Dermis blood vessel endothelial cell (primary cell): Measurements from ENCODE around the gene C2CD2. TPM values are rescaled to one million over a fixed set of nuclear protein-coding genes. Genes with fewer than 3 reads are reported as not detected.

Experiments
- DNase-seq: peaks from one replicate; pipeline ENCODE4 v3.0.0; 2010
- total RNA-seq: library from RNA; depleted of rRNA; stranded (reverse); fragments of >200 nt; gene quantifications from 2 replicates; pipeline ENCODE4 v1.2.3, GENCODE V29; 2014

The C2CD2 gene
- total RNA-seq, 1 donor from 2014 or later, result 63.0 TPM

DNA sequence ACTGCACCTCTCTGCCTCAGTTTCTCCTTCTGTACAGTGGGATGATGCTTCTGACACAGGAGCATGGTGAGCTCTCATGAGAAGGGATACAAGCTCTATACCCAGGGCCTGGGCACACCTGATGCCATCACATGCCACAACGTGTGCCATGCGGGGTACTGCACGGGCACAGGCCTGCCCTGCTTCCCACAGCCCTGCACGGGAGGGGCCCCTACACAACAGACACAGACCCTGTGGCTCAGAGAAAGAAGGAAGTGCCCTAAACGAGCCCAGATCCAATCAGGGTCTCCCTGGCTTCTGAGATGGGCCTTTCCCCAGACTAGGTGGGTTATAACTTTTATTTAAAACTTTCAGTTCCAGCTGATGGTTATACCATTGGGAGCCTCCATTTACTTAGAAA, 24.6 kb downstream of the C2CD2 start:
- DNase-seq, result no peak

DNA sequence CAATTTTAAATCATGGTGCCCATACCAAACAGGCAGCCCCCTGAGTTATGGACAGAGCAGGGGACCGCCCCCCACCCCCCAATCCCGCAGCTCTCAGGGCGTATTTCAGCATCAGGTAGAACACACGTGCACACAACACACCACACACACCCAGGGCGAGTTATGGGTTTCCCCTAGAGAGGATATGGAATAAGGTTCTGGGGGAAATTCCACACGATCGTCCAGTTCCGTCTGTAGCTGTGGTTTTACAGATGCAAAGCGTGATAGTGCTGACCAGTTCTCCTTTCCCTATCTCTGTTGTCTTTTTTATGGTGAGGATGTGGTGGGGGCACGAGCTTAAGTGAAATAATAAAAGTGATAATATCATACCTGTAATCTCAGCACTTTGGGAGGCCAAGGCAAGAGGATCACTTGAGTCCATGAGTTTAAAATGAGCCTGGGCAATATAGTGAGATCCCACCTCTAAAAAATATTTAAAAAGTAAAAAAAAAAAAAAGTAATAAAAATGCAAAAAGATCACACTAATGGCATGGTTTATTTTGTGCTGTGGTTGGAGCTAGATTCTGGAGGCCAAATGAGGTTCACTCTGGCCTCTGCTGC, 25.1 kb downstream of the C2CD2 start:
- peak; percentile 84 for DNase-seq

DNA sequence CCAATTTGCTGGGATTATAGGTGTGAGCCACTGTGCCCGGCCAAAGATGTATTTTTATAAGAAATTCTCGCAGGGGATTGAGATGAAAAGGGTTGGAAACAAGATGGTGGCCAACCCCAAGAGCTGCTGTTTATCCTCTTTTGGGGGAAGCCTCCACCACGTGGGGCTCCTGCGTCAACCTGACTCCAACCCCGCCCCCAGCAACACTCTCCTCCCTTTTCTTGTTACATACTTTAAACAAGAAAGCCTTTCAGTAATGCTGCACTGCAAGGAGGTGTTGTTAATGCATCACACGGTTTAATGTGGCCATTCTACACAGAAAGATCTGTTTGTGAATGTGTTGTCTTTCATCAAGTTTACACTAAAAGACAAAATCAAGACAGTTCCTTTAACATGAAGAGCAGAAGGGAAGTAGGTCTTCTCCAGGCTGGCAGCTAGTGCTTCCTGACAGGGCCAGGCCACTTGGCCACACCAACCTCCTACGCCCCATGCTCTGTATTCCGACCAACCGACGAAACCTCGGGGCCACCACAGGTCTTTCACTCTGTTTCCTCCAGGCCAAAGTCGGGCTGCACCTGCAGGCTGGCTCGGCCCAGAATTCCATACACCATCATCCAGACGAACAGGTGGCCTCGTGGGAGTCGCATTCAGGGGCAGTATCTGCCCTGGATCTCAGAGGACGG, 25.9 kb downstream of the C2CD2 start:
- no peak for DNase-seq

DNA sequence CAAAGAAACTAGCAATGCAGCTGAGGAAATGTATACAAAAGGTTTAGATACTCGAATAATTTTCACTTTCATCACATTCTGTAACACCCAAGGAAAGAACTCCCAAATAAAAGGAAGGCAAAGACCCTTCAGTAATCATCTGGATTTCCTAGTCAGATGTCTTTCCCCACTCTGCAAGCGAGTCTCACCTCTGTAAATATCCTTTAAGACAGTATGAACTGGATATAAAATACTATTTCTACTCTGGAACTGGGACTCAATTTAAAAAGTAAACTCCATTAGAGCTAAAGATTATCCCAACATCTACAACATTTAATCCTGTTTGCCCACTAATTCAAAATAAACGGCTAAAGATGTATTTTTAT, 27.0 kb downstream of the C2CD2 start:
- DNase-seq, result no peak

DNA sequence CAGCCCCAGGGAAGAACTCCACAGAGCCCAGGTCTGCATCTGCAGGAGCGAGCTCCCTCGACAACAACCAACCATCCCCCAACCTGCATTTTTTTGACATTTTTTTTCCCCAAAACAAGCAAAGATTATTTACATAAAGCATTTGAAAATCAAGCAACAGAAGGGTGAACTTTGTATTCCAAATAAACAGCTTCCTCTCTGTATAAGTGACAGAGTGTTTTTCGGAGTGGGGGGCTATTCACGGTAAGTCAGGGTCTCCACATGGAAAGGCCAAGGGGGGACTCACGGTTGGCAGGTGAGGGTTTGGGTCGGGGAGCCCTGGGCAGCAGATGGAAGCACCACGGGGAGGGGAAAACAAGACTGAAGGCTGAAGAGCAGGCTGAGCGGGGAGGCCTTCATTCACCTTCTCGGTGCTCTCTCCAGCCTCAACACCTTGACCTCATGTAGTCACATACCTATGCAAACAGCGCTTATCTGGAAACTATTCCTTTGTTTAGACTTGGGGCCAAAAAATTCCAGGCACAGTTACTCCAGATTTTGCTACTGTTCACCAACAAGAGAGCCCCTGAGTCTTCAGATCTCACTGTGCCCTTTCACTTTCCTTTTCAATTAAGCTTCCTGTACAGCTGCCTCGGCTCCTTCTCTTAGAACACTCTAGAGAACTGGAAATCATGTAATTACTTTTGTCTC, 27.6 kb downstream of the C2CD2 start:
- DNase-seq, result peak; percentile 78

DNA sequence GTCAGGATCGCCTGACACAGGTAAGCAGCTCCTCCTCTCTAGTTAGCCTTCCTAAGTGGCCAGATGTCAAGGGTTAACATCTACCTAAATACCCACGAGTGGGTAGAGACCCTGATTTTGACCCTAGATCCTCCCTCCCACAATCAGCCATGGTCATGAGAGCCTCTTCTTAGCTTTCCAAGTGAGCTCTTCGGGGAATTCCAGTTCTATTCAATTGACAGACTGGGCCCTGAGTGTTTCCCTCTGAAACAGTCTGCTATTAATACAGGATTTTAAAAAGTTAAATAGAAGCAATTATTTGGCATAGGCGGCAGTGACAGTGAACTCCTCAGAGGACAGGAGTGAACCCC, 28.1 kb downstream of the C2CD2 start:
- DNase-seq, result no peak

DNA sequence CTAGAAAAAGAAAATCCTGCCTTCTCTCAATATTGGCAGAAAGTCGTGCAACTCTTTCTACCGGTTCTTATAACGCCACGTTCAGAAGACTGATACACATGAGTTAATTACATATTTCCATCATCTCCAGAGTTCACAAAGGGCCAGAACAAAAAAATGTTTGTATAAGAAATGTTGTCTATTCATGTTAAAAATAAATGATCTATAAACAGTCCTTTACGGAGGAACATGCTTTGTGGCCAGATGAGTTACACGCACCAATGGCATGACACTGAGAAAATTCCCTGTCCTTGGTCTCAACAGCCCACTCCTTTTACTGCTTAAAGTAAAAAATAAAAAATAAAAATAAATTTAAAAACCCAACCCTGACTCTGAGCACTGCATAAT, 29.5 kb downstream of the C2CD2 start:
- no peak for DNase-seq

DNA sequence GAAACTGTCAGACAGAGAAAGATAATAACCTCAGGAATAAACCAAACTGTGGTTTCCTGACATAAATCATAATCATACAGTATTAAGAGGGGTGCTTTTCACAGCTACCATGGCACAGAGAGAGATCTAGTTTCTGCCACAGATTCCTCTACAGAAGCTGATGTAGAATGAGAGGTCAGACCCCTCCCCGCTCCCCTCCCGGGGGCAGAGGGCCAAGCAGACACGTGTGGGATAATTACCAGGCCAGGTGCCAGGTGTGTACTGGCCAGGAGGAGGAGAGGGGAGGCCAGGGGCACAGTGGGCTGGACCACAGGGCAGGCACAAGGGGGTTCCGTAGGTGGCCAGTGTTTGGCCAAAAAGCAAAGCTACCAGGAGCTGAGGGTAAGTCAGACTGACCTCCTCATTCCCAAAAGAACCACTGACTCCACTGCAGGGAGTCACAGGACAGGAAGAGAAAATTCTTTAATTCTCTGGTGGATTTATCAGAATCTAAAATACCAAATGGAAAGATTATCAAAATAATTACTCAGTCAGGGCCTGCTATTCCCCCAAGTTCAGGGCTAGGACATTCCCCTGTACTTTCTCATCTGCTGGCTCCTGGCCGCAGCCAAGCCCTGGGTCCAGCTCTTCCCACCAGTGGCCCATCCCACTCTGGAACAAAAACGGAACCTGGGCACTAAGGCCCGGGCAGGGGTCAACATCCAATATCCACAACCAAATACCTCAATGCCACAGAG, 30.0 kb downstream of the C2CD2 start:
- DNase-seq, result no peak

DNA sequence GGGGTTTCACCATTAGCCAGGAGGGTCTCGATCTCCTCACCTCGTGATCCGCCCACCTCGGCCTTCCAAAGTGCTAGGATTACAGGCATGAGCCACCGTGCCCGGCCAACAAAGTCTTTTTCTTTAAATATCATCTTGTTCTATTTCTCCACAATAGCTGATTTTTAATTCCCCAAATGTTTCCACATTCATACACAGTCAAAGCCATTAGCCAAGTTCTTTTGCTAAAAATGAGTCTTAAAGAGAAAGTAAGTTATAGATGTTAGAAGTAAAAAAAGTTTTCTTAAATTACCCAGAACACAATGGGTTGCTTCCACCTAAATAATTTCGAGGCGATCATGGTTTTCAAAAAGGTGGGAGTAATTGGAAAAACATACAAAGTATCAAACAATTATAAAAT, 30.6 kb downstream of the C2CD2 start:
- DNase-seq, result no peak

DNA sequence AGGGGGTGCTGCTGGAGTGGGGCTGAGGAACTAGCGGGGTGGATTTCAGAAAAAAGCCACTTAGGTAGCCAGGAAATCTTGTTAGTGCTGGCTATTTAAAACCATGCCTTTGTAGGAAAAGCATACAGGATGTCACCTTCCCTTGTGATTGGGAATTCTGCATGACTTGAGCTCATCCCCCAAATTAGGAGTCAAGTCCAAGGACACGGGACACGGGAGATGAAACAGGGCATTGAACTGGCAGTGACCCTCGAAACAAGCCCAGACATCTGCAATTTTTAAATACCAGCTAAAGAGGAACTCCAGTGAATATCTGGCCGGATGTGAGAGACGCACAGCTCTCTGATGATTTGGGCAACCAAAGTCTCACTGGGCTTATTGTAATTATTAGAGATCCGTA, 32.8 kb downstream of the C2CD2 start:
- DNase-seq, result no peak

DNA sequence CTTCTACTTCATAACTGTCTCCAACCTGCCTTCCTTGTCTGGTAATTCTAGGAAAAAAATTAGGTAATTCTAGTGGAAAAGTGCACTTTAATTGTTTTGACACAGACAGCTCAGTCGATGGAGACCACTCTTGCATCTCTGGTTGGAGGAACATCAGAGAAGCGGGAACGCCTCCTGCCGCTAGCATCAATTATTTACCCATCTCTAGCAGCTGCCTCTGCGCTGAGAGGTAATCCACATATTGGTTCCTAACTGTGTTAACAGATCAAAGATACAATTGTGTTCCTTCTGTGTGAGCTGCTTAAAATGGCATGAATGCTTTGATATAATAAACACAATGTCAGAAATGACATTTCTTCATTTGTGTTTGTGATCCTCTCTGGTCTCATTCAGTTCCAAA, 33.3 kb downstream of the C2CD2 start:
- DNase-seq, result no peak

DNA sequence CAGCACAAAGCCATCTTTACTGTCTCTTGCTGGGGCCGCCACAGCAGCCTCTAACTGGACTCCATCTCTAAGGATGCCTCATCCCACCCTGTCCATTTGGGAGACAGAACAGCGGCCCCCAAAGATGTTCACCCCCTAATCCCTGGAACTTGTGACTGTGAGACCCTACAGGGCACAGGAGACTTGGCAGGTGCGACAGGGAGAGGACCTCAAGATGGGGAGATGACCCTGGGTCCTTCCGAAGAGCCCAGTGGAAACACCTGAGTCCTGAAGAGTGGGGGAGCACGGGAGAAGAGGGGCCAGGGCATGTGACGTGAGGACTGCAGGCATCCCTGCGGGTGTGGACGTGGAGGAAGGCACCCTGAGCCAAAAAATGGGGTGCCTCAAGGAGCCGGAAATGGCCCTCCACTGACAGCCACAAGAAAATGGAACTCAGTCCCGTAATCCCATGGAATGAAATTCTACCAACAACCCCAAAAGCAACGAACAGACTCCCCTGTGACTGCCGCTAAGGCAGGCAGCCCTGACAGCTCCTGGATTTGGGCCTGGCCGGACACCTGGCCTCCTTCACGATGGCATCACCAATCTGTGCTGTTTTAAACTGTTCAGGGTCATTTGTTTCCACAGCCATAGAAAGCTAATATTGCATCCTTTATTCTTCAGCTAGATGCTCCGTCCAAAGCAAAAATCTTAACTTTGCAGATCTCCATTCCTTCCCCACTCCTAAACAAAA, 34.0 kb downstream of the C2CD2 start:
- DNase-seq, result no peak

DNA sequence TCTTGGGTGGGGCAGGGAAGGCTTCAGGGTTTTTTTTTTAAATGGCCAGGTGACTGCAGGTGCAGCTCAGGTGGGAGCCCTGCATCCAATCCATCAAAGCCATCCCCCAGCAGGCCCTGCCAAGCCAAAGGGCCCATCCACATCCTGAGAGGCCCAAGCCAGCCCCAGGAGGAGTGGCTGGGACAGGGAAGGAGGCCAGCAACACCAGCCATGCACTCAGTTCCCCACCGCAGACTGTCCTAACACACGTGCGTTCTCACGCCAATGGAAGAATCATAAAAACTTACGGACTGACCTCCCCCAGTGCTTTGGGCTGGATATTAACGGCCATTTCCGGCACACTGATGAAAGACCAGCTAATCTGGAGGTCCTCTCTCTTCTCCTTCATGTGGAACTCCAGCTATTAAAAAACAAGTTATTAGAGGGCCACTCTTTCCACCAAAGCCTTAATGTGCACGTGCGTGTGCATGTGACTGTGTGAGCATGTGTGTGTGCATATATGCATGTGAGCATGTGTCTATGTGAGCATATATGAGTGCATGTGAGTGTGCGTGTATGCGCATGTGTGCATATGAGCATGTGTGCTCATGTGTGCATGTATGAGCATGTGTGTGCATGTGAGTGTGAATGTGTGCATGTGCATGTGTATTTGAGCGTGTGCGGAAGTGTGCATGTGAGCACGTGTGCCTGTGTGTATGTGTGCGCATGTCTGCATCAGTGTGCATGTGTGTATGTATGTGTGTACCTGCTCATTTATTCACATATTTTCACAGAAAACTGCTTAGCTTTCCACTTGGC, 35.1 kb downstream of the C2CD2 start:
- no peak for DNase-seq

DNA sequence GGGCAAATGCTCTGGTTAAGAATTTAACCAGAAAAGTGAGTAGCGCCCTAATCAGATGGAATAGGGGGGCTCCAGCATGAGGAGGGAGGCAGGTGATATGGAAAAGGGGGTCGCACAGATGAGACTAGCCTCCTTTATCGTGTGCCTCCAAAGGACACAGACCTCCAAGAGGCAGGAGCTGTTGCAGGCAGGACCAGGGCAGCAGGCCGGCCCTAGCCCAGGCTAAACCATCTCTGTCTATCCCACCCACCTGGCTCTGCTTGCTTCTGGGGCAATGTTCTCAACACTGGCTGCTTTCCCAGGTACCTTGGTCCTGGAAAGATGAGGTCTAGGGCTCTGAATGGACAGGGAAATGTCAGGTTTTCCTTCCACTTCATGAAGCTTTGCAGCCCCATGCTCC, 36.3 kb downstream of the C2CD2 start:
- no peak for DNase-seq

DNA sequence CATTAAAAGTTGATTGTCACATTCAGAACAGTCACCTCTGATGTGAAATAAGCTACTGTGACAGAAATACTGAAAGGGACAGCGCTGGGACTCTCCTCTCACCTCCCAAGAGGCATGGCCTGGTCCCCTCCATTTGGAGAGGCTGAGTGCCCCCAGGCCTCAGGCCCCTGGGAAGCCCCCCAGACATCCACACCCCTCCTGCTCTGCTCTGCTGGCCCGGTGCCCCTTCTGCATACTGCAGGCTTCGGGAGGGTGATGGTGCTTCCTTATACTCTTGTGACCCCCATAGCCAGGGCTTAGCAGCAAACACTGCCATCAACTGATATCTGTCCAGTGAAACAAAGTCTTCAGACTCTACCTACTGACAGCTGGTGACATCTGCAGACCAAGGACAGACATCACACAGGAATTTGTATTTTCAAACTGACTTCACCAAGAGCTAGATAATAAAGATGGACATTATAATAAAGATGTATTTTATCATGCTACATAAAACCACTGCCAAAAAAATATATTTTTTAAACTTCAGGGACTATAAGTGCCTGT, 36.9 kb downstream of the C2CD2 start:
- DNase-seq, result no peak

DNA sequence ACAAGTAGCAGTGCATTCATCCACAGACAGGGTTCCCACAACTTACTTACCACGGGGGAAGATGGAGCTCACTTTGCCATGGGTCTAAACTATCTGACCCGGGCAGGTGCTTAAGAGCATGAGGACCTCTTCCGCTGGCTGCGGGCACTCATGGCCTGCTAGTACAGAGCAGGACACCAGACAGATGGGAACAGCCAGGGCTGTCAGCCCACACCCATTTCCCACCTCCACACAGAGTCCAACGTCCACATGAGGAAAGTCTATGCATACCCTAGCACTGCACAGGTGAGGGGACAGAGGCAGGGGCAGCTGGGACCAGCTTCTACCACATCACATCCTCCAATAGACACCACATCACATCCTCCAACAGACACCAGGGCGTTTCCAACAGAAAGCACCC, 38.9 kb downstream of the C2CD2 start:
- no peak for DNase-seq

DNA sequence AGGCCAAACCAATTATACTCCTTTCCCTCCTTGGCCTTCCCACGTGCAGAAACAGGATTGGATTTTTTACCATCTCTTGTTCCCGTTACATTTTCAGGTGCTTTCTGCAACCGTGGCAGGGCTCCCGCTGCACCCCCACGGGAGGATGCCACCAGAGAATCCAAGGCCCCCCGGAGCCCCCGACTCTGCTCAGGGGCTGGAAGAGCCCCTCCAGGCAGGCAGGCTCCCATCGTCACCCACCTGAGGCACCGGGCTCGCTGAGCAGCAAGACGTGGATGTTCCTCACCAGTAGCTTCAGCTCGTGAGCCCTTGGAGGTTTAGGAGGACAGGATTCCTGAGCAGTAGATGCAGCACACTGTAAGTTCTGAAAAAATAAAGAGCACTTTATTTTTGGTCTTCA, 39.5 kb downstream of the C2CD2 start:
- DNase-seq, result no peak

DNA sequence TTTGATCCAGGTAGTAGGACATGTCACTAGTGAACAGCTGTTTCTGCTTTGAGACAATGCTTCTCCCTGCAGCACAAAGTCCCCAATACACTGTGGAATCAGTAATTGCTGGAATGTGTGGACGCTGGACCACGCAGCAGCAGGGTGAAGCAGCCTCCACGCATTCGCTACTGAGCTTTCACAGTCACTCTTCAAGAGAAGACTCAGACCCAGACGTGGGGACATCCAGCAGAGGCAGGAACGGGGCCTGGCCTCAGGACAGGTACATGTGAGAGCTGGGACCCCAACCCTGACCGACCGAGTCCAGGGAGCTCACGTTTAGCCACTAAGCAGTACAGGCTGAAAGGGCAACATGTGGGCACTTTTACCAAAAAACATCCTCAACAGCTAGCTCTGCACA, 40.6 kb downstream of the C2CD2 start:
- no peak for DNase-seq

DNA sequence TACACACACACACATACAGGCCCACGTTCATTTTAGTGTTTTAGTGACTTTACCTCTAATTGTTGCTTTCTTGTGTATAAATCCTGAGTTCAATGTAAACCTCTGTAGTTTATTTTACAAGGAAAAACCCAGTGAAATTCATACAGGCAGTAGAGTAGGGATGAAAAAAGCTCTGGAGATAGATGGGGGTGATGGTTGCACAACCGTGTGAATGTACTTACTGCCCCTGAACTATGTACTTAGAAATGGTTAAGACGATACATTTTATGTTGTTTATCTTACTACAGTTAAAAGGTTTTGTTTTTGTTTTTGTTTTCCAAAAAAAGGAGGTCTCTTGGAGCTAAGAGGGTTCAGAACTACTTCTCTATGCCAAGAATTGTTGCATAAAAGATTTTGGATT, 45.0 kb downstream of the C2CD2 start:
- DNase-seq, result no peak

DNA sequence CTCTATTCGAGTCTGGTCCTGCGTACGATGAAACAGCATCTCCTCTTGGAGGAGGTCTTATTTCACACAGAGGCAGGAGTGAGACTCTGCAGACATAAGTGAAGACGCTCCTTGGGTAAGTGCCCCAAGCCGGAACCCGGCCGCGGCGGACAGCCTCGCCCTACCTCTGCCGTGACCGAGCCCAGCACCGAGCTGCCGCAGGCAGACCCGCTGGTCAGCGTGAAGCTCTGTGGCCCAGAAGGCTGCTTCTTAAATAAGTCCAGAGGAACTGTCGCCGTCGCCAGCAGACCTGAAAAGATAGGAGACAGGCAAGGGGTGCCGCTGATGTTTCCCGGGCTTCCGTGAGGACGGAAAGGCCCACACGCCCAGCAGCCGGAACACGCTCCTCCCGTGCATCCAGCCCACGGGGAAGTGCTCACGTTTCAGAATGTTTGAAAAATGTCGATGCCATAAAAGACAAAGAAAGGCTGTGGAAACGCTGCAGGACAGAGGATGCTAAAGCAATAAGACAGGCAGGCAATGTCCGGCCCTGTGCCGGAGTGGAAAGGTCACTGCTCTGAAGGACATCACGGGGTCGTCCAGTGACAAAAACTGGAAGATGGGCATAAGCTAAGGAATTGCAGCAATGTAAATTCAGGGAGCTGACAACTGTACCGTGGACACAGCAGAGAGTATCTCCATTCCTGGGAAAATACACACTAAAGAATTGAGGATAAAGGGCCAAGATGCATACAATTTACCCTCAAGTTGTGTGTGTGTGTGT, 46.1 kb downstream of the C2CD2 start:
- no peak for DNase-seq

DNA sequence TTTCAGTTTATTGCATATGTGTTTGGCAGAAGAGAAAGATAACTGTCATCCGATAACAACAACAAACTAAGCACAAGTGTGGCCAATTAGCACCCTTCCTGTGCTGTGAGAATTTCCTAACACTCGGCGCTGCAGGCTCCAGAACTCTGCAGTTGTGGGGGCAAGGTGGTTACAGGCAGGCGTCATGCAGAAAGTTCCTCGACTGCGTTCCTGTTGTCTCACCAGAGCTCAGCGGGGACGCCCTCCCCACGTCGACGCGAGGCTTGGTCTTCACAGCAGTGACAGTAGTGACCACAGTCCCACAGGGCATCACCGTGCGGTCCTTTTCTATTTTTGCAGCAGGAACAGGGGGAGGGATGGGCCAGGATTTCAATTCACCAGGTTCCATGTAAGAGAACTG, 47.0 kb downstream of the C2CD2 start:
- no peak for DNase-seq
